Ammon's horn (tissue), 1 donor: ENCODE results near the gene GALNT10.

Experiments used
- DNase-seq: peaks from one replicate; pipeline ENCODE4 v3.0.0-alpha.2; 2016; ENCODE audit warnings: low spot score

GALNT10 gene

GRCh38 chr5:154321546-154321945 lies 131.0 kb downstream of the GALNT10 start:
- no peak for DNase-seq

GRCh38 chr5:154324033-154324432 lies 133.5 kb downstream of the GALNT10 start:
- no peak for DNase-seq

- no peak for DNase-seq
Measured at GRCh38 chr5:154325566-154325965, 135.0 kb downstream of the GALNT10 start.

GRCh38 chr5:154329062-154329461 lies 138.5 kb downstream of the GALNT10 start:
- no peak for DNase-seq

- DNase-seq, result no peak
Measured at GRCh38 chr5:154329519-154330040, 139.0 kb downstream of the GALNT10 start.

- no peak for DNase-seq
Measured at GRCh38 chr5:154330097-154330667, 139.6 kb downstream of the GALNT10 start.

GRCh38 chr5:154331232-154331631 lies 140.7 kb downstream of the GALNT10 start:
- no peak for DNase-seq

- no peak for DNase-seq
Measured at GRCh38 chr5:154331924-154332323, 141.4 kb downstream of the GALNT10 start.

GRCh38 chr5:154332451-154332850 lies 141.9 kb downstream of the GALNT10 start:
- no peak for DNase-seq

GRCh38 chr5:154333016-154333415 lies 142.5 kb downstream of the GALNT10 start:
- DNase-seq, result no peak

GRCh38 chr5:154334406-154335064 lies 144.0 kb downstream of the GALNT10 start:
- DNase-seq, result no peak

GRCh38 chr5:154335065-154335448 lies 144.5 kb downstream of the GALNT10 start:
- no peak for DNase-seq

GRCh38 chr5:154341620-154342019 lies 151.1 kb downstream of the GALNT10 start:
- DNase-seq, result no peak

- DNase-seq, result no peak
Measured at GRCh38 chr5:154342211-154342610, 151.7 kb downstream of the GALNT10 start.

- DNase-seq, result no peak
Measured at GRCh38 chr5:154342963-154343362, 152.4 kb downstream of the GALNT10 start.

- no peak for DNase-seq
Measured at GRCh38 chr5:154344461-154344860, 153.9 kb downstream of the GALNT10 start.

- DNase-seq, result no peak
Measured at GRCh38 chr5:154345255-154345952, 154.9 kb downstream of the GALNT10 start.

- no peak for DNase-seq
Measured at GRCh38 chr5:154346427-154346826, 155.9 kb downstream of the GALNT10 start.

GRCh38 chr5:154349626-154350264 lies 159.2 kb downstream of the GALNT10 start:
- no peak for DNase-seq

- DNase-seq, result no peak
Measured at GRCh38 chr5:154351141-154351540, 160.6 kb downstream of the GALNT10 start.

- no peak for DNase-seq
Measured at GRCh38 chr5:154351566-154351965, 161.0 kb downstream of the GALNT10 start.

GRCh38 chr5:154352960-154353548 lies 162.5 kb downstream of the GALNT10 start:
- DNase-seq, result no peak
